Body of pancreas (tissue), 4 donors: ENCODE data around the gene ELAVL2.

Experiments used
- POLR2A ChIP-seq, 3 donors: fragments of 450-650 bp; IDR thresholded peaks; one replicate each; pipeline ENCODE4 v1.6.1; 2016; ENCODE audit warnings: antibody characterized with exemption in 3 of 3, mild to moderate bottlenecking in 2 of 3
- TF ChIP-seq, protein P1 (sequence below), 7 experiments: fragments of 450-650 bp in 4 of 7; fragments of 200-600 bp in 3 of 7; sonication (generic) in 3 of 7; IDR thresholded peaks; one replicate each; pipeline ENCODE4 v1.5.1; 2016 to 2019; ENCODE audit warnings: antibody characterized with exemption in 7 of 7

DNA sequence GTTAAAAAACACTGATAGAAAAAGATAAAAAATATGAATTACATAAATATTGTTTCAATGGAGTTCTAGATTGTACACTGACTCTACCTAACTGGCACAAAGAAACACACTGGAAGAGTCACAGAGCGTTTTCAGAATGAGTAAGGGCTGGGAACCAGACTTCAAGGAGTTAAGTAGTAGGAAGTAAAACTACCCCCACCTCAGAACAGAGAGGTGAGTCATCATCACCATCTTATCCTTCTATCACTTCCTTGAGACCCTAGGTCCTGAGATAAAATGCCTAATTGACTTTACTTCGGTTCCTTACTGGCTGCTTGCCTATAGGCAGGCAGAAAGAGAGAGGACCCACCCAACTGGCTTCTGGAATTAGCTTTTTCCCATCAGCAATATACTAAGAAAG, 79.7 kb downstream of the ELAVL2 start:
- TF ChIP-seq, protein P1, sequence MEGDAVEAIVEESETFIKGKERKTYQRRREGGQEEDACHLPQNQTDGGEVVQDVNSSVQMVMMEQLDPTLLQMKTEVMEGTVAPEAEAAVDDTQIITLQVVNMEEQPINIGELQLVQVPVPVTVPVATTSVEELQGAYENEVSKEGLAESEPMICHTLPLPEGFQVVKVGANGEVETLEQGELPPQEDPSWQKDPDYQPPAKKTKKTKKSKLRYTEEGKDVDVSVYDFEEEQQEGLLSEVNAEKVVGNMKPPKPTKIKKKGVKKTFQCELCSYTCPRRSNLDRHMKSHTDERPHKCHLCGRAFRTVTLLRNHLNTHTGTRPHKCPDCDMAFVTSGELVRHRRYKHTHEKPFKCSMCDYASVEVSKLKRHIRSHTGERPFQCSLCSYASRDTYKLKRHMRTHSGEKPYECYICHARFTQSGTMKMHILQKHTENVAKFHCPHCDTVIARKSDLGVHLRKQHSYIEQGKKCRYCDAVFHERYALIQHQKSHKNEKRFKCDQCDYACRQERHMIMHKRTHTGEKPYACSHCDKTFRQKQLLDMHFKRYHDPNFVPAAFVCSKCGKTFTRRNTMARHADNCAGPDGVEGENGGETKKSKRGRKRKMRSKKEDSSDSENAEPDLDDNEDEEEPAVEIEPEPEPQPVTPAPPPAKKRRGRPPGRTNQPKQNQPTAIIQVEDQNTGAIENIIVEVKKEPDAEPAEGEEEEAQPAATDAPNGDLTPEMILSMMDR (IDR thresholded peaks at IDR 0.05) = no peak
- no peak for TF ChIP-seq POLR2A (IDR thresholded peaks at IDR 0.05)
